Measurements from ENCODE around the gene MPI. TPM values are rescaled to one million over a fixed set of nuclear protein-coding genes. Genes with fewer than 3 reads are reported as not detected.

MPI gene
- total RNA-seq, 4 donors from 2014 or later = 63.1 to 176 (median 98.4) TPM

DNA sequence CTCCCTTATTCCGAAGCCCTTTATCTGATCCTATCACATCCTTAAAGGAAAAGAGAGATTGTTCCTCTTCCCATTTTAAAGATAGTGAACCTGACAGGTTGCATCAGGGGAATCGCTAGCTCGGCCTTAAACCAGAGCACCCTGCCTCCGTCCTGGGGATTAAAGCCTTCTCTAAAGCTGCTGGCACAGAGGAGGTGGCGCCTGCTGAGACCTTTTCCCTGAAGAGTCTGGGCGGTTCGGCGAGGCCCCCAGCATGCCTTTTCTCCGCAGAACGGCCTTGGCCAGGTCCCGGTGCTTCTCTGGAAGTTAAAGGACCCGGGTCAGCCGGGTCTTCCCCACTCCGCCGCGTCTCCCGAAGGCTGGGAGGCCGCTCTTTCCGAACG lies 16.2 kb downstream of the MPI start:
- Histone ChIP-seq H3K36me3 (peaks cover 0 to 11% (median 4%) of the 10 kb centered on the region in 4 donors), H3K27ac (peak overlapping the region; percentile 94 to 98 (median 96)), H3K9me3 (no peaks in the 10 kb centered on the region), H3K4me3 (peak overlapping the region; percentile 79 to 88 (median 80)), H3K4me1 (peaks cover 14 to 37% (median 27%) of the 10 kb centered on the region in 4 donors), H3K27me3 (no peaks in the 10 kb centered on the region)
- intact Hi-C loops (cut with DNase I; ENCODE audit: low total_unique reads) = no loop called here
- peak; percentile 36 for DNase-seq
- in situ Hi-C loops (cut with MboI; ENCODE audit: low pct_ligation_motif_present in 1 of 4, low pct_unique_long_range_greater_than_20kb in 1 of 4, low sequenced_read_pairs in 3 of 4) = loop anchor here in 1 of 4 donors (10.0 kb wide), 1 partner anchor 71 kb away; no protein-coding TSS in a partner anchor
- TF ChIP-seq, protein P1, sequence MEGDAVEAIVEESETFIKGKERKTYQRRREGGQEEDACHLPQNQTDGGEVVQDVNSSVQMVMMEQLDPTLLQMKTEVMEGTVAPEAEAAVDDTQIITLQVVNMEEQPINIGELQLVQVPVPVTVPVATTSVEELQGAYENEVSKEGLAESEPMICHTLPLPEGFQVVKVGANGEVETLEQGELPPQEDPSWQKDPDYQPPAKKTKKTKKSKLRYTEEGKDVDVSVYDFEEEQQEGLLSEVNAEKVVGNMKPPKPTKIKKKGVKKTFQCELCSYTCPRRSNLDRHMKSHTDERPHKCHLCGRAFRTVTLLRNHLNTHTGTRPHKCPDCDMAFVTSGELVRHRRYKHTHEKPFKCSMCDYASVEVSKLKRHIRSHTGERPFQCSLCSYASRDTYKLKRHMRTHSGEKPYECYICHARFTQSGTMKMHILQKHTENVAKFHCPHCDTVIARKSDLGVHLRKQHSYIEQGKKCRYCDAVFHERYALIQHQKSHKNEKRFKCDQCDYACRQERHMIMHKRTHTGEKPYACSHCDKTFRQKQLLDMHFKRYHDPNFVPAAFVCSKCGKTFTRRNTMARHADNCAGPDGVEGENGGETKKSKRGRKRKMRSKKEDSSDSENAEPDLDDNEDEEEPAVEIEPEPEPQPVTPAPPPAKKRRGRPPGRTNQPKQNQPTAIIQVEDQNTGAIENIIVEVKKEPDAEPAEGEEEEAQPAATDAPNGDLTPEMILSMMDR (IDR thresholded peaks at IDR 0.05) = no peak
- TF ChIP-seq EP300 (IDR thresholded peaks at IDR 0.05; ENCODE audit: low read depth) = no peak
- TF ChIP-seq POLR2A (IDR thresholded peaks at IDR 0.05) = no peak
- no peak for TF ChIP-seq POLR2AphosphoS5 (IDR thresholded peaks at IDR 0.05)
- 0 to 1% methylated on average over 1 to 20 of the region's 20 CpGs for WGBS, 2 donors (ENCODE audit: low coverage in 1 of 2)

DNA sequence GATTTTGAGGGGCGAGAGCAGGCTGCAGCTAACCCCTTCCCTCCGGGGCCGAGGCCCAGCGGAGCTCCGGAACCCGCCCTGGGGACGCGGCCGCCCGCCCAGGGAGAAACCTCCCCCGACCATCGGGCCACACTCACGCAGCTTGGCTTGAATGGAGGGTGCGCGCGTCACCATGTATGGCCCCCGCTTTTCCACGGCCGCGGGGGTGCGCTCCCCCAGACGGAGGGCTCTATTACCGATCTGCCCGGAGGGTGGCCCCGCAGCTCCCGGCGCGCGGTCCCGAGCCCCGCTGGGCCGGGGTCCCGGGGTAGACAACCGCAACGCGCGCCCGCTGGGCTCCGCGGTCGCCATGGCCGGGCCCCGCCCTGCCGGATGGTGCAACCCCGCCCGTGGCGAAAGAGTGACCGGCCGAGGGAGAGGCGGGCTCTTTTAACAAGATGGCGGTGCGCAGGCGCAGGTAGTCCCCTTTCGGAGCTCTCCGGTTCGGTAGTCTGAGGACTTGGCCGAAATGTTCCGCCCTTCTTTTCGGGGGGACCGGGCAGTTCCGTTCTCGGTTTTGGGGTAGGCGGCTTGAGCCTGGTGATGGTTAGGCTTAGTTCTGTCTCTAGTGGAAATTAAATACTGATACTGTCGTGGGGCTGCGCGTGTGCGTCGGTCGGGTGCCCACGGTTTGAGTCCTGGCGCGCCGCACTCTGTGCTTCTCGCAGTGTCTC lies 16.8 kb downstream of the MPI start, which contains the start of gene FAM219B:
TSS of gene FAM219B (minus strand) at position 402 of the 713 bp plus-strand sequence. CDS start at position 351, 51 bp downstream.
- peaks cover 14 to 32% (median 22%) of the 10 kb centered on the region in 4 donors for H3K4me1 ChIP-seq
- peak; percentile 95 for DNase-seq
- intact Hi-C loops (cut with DNase I; ENCODE audit: low total_unique reads) = no loop called here
- no peaks in the 10 kb centered on the region for H3K27me3 ChIP-seq
- H3K4me3 ChIP-seq = peak within 1 kb of the TSS; percentile 79 to 88 (median 80)
- 0% methylated on average over 35 of the region's 74 CpGs; no CpG with 5 or more reads in 1 of the 2 donors for WGBS, 2 donors (ENCODE audit: low coverage in 1 of 2)
- in situ Hi-C loops (cut with MboI; ENCODE audit: low pct_ligation_motif_present in 1 of 4, low pct_unique_long_range_greater_than_20kb in 1 of 4, low sequenced_read_pairs in 3 of 4) = loop anchor here in 1 of 4 donors (10.0 kb wide), 1 partner anchor 72 kb away; no protein-coding TSS in a partner anchor
- no peaks in the 10 kb centered on the region for H3K9me3 ChIP-seq
- TF ChIP-seq, protein P1 (IDR thresholded peaks at IDR 0.05) = no peak
- peak; percentile 85 to 91 (median 86) for TF ChIP-seq POLR2AphosphoS5 (IDR thresholded peaks at IDR 0.05)
- peak; percentile 73 for TF ChIP-seq POLR2A (IDR thresholded peaks at IDR 0.05)
- peak within 1 kb of the TSS; percentile 94 to 98 (median 96) for H3K27ac ChIP-seq
- H3K36me3 ChIP-seq = peaks cover 0 to 14% (median 6%) of the 10 kb centered on the region in 4 donors

DNA sequence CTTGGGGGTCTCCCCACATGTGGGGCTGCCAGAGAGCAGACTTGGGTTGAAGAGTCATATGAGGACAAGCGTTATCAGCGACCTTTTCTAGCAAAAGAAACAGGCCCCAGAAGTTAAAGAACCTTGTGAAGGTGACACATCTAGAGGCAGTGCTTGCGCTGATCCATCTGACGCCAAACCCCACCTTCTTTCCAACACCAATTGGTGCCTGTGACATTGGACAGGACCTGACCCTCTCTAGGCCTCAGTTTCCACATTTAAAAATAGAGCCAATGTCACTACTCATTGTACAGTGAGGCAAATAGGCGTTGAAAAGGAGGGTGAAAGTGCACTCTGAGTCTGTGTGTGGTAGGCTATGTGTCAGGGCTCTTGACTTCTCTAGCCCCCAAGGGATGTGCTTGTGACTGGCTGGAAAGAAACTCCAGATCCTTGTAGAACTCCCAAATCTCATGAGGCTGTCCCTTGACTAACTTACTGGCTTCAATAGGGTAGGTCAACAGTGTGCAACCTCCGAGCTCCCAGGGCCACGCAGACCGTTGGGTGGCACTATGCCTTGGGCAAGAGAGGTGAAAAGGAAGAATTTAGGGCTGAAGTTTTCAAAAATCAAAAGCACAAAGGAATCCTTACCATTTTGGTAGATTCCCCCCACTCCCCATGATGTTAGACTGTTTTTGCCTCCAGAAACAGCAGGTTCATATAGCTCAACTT lies 17.5 kb downstream of the MPI start:
- peak overlapping the region; percentile 94 to 98 (median 96) for H3K27ac ChIP-seq
- DNase-seq = peak; percentile 19
- H3K4me1 ChIP-seq = peaks cover 11 to 24% (median 18%) of the 10 kb centered on the region in 4 donors
- peak overlapping the region; percentile 79 to 88 (median 80) for H3K4me3 ChIP-seq
- intact Hi-C loops (cut with DNase I; ENCODE audit: low total_unique reads) (no loop called here), in situ Hi-C loops (cut with MboI; ENCODE audit: low pct_ligation_motif_present in 1 of 4, low pct_unique_long_range_greater_than_20kb in 1 of 4, low sequenced_read_pairs in 3 of 4) (loop anchor here in 1 of 4 donors (10.0 kb wide), 1 partner anchor 73 kb away; no protein-coding TSS in a partner anchor)
- H3K36me3 ChIP-seq = peaks cover 0 to 21% (median 8%) of the 10 kb centered on the region in 4 donors
- H3K9me3 ChIP-seq = no peaks in the 10 kb centered on the region
- TF ChIP-seq, protein P1 (IDR thresholded peaks at IDR 0.05) = no peak
- no peak for TF ChIP-seq POLR2A (IDR thresholded peaks at IDR 0.05)
- 41 to 88% methylated on average over 3 to 8 of the region's 8 CpGs for WGBS, 2 donors (ENCODE audit: low coverage in 1 of 2)
- no peaks in the 10 kb centered on the region for H3K27me3 ChIP-seq

GRCh38 chr15:74908635-74909034 lies 18.8 kb downstream of the MPI start:
- peaks cover 11 to 24% (median 18%) of the 10 kb centered on the region in 4 donors for H3K4me1 ChIP-seq

More at GRCh38 chr15:74908635-74909034, 18.8 kb downstream of the MPI start:
- Histone ChIP-seq H3K36me3 (peaks cover 0 to 25% (median 10%) of the 10 kb centered on the region in 4 donors), H3K27ac (no peak overlapping the region), H3K9me3 (no peaks in the 10 kb centered on the region), H3K4me3 (no peak overlapping the region), H3K27me3 (no peaks in the 10 kb centered on the region)
- DNase-seq = no peak
- 93% methylated on average over 4 of the region's 4 CpGs; no CpG with 5 or more reads in 1 of the 2 donors for WGBS, 2 donors (ENCODE audit: low coverage in 1 of 2)
- no peak for TF ChIP-seq POLR2AphosphoS5 (IDR thresholded peaks at IDR 0.05)
- no peak for TF ChIP-seq POLR2A (IDR thresholded peaks at IDR 0.05)
- no peak for TF ChIP-seq EP300 (IDR thresholded peaks at IDR 0.05; ENCODE audit: low read depth)
- TF ChIP-seq, protein P1 (IDR thresholded peaks at IDR 0.05) = no peak
- intact Hi-C loops (cut with DNase I; ENCODE audit: low total_unique reads) (no loop called here), in situ Hi-C loops (cut with MboI; ENCODE audit: low pct_ligation_motif_present in 1 of 4, low pct_unique_long_range_greater_than_20kb in 1 of 4, low sequenced_read_pairs in 3 of 4) (loop anchor here in 1 of 4 donors (10.0 kb wide), 1 partner anchor 74 kb away; no protein-coding TSS in a partner anchor)

Data from transverse colon (tissue), 4 donors.